Epithelial cell of prostate (primary cell): ENCODE results near the gene UQCC5.

ENCODE experiments used
- DNase-seq: peaks from one replicate; pipeline ENCODE4 v3.0.0-alpha.2; 2011; ENCODE audit warnings: low read depth, low spot score
- H3K27ac ChIP-seq: fragments of 450-650 bp; 2 replicates; pipeline ENCODE4 v1.5.1; 2017; ENCODE audit warnings: mild to moderate bottlenecking

The UQCC5 gene

DNA sequence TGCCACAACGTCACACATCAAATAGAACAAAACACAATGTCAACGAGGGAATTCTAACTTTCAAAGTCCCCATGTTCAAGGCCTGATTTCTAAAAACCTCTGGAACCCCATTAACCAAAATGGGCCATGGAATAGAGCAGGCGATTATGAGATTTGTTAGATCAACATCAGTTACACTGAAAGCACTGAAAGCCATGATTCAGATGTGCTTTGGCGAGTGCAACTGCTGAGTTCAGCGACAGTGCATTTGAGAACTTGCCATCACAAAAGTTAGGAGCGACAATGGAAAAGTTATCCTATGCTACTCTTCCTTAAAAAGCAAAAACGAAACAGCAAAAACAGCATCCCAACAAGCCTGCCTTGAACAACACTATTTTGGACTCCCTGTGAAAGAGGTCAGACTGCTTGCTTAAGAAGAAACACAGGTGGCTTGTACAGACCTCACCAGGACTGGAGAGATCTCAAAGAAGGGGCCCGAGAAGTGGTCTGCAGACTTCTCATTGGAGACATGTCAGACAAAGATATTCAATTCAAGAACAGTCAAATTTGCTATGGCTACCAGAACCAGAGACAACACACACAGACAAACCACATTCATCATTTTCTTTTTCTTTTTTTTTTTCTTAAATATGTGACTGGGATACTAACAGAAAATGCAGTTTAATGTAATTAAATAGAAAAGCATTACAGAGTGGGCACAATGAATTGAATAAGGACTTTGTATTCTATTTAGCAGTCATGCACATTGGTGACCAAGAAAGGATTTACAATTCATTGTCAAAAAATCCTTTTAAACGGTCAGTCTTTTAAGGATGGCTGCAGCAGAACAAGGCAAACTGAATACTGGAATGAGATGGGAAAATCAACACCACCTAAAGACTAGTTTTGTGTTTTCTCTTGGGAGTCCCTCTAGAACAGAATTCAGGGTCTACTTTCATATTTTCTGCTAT lies 20.9 kb downstream of the UQCC5 start:
- no peak for DNase-seq
- no peak overlapping the region for H3K27ac ChIP-seq

GRCh38 chr3:52558436-52558835 lies 22.0 kb downstream of the UQCC5 start:
- no peak for DNase-seq
- no peak overlapping the region for H3K27ac ChIP-seq

DNA sequence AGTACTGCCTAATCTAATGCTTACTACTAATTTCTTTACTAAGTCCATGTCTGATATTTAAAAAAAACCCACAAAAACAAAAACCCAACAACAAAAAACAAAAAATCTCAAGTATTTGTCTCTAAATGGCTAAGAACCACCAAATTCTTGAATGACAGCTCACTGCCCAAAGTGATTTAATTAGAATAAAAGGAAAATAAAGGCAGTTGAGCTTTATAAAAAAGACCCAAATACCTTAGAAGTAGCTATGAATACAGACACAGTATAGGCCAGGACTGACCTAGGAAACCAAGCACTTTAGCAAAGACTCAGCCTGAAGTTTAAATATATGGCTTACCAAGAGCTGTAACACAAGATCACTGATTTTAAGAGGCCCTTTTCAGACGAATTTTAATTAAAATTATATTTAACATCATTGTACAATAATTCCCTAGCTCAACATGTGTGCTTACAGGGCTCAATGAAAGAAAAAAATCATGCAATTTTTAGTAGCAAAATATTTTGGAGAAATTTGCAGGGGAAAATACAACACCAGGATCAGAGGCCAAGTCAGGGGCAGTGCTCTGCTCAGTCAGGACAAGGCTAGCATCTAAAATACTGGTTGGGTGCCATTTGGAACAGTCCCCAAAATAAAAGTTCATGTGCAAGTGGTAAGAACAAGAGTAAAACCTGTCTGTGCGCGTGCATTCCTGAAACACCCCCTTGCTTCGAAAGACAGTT lies 24.8 kb downstream of the UQCC5 start:
- DNase-seq: no peak
- no peak overlapping the region for H3K27ac ChIP-seq

DNA sequence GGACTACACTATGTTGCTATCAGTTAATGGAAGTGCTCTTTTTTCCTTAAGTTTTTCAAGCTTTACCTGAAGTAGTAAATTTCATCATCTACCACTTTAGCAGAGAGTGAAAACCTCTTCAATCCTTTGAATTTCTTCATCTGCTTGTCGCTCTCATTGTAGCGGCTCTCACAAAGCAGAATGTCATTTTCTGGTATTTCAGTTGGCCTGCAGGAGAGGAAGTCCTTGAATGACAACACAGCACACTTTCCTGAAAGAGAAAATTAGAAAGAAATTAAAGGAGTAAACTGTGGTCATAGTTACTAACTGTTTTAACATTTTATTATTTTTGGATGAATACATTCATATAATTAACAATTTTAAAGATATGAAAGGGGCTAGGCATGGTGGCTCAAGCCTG lies 27.6 kb downstream of the UQCC5 start:
- DNase-seq: no peak
- H3K27ac ChIP-seq: no peak overlapping the region

DNA sequence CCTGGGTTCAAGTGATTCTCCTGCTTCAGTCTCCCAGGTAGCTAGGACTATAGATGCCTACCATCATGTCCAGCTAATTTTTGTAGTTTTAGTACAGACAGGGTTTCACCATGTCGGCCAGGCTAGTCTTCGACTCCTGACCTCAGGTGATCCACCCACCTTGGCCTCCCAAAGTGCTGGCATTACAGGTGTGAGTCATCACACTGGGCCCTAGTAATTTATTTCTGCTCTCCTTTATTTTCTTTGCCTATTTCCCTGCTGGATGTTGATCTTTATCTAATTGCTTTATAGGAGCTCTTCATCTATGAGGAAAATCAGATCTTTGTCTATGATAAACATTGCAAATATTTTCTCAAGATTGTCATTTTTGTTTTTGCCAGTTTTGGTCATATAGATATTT lies 31.7 kb downstream of the UQCC5 start:
- no peak overlapping the region for H3K27ac ChIP-seq
- no peak for DNase-seq

DNA sequence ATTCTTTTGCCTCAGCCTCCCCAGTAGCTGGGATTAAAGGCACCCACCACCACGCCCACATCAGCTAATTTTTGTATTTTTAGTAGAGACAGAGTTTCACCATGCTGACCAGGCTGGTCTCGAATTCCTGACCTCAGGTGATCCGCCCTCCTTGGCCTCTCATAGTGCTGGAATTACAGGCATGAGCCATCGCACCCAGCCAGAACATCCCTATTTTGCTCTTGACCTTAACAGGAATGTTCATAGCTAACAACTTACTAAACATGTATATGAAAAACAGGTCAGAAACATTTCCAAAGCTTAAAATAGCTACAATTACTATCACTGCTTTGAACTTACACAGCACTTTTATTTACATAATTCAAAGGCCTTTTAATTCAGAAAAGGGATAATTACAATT lies 33.7 kb downstream of the UQCC5 start:
- H3K27ac ChIP-seq: no peak overlapping the region
- DNase-seq: no peak

DNA sequence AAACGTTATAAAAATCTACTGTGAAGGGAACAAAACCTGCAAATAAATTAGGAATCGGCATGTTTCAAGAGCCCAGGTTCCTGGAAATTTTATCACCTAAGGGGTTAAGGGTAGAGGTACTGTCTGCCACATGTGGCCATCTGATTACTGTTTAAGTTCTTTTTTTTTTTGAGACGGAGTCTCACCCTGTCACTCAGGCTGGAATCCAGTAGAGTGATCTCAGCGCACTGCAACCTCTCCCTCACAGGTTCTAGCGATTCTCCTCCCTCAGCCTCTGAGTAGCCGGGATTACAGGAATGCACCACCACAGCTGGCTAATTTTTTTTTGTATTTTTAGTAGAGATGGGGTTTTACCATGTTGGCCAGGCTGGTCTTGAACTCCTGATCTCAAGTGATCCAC lies 35.8 kb downstream of the UQCC5 start:
- no peak overlapping the region for H3K27ac ChIP-seq
- DNase-seq: no peak

DNA sequence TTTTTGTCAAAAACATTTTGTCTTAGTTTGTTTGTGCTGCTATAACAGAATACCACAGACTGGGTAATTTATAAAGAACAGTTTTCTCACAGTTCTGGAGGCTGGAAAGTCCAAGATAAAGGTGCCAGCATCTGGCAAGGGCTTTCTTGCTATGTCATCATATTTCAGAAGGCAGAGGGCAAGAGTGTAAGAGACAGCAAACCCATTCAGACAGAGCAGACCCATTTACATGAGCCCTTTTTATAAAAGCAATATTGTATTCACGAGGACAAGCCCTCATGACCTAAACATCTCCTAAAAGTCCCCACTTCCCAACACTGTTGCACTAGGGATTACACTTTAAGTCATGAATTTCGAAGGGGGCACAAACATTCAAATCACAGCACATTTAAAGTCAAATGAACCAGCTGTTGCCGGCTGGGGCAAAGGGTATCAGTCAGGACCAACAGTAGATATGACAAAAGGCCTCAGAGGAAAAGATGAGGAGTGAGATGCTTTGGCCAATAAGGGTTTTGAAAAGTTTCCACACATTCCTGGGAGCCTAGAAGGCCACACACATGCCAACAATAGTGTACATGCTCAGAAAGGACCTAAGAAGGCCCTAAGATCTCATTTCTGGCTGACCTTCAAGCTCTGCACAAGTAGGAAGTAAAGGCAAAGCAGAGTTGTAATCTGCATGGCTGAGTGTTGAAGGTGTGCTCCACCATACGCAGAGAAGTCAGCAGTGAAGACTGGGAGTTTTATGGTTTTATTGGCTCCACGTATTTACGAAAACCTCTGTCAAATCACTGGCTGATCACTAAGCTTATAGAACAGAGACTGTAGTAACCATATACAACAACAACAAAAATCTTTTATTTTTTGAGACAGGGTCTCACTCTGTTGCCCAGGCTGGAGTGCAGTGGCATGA lies 37.9 kb downstream of the UQCC5 start:
- no peak for DNase-seq

More for the DNA sequence above, 37.9 kb downstream of the UQCC5 start:
- no peak overlapping the region for H3K27ac ChIP-seq
